ENCODE data around the gene PRSS38.

PRSS38 gene

DNA sequence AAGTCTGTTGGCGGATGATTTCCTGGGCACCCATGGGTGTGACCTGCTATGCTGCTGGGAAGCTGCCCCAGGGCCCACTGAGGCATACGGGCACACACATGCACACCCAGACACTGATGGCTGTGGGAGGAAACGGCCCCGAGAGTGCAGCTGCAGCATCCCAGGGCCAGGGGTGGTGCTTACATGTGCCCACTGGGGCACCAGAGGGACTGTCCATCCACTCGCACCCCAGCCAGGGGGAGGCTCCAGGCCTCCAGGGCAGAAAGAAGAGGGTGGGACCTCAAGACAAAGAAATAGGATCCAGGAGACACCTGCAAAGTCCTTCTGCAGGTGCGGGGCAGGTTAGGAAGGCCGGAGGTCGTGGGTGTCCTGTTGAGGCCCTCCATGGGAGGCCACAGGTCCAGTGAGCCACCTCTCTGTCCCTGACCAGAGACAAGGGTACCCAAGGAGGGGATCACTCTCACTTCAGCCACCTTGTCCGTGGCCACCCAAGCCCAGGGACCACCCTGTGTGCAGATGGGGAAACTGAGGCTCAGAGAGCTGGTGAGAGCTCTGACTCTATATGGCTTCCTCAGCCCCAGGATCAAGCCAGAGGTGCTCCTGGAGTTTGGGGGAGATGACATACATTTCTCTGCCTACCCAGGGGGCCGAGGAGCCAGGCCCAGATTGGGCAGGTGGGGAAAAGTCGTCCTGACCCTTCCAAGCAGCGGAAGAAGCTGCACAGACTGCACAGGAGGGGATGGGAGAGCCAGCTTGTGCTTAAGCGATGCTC lies 75.2 kb downstream of the PRSS38 start:
- H3K27ac Mint-ChIP-seq = no peak overlapping the region
- H3K36me3 Mint-ChIP-seq = no peaks in the 10 kb centered on the region

DNA sequence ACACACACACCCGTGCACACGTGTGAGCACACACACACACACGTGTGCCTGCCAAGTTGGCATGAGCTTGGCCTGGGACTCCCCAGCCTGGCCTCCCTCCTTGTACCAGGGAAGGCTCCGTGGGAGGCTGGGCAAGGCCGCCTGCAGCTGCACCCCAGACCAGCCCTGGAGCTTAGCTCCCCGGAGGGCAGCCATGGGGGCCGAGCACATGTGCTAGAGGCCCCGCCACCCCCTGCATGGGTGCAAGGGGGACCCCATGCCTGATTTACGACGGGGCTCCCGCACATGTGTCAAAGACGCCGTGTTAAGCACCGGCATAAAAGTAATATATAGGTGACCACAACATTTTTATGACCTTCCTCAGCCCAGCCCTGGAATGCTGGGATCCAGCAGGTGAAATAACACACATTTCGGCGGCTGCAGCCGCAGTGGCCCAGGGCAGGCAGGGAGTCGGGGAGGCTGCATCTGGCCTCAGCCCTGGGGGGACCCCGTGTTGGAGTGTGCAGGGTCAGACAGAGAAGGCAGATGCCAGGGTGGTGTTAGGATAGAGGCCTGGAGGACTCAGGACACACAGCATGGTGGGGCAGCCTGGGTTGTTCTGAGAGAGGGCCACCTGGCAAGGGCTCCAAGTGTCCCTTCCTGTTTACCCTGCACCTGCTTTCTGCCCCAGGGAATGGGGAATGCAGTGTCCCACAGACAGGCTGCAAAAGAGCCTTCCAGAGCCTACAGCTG lies 75.9 kb downstream of the PRSS38 start:
- Mint-ChIP-seq H3K27me3 (no peaks in the 10 kb centered on the region), H3K4me3 (no peak overlapping the region), H3K4me1 (peaks cover 4% of the 10 kb centered on the region), H3K27ac (no peak overlapping the region), H3K36me3 (no peaks in the 10 kb centered on the region), H3K9me3 (no peaks in the 10 kb centered on the region)

More for the DNA sequence above, 75.2 kb downstream of the PRSS38 start:
- Mint-ChIP-seq H3K9me3 (no peaks in the 10 kb centered on the region), H3K4me1 (peaks cover 7% of the 10 kb centered on the region), H3K4me3 (no peak overlapping the region), H3K27me3 (no peaks in the 10 kb centered on the region)

DNA sequence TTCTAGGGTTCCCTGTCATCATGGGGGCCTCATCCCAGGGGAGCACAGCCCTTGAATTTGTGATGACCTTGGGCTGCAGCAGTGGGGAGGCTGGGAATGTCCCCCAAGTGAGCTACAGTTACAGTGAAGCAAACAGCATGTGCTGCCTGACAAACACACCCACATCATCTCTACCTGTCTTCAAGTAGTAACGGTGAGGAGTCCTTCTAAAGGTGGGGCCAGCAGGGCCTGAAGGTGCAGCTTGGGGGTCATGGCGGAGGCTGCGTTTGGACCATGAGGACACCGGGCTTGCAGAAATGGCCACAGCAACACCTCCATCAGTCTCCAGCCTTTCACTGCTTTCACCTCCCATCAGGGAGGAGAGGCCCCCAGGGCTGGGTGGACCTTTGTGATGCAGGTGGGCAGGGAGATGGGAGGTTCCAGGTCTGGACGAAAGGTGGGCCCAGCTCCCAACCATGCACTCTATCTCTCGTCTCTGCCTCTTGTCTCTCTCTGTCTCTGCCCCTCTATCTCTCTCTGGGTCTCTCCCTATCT lies 76.5 kb downstream of the PRSS38 start:
- Mint-ChIP-seq H3K4me3 (no peak overlapping the region), H3K4me1 (peaks cover 4% of the 10 kb centered on the region), H3K27ac (no peak overlapping the region), H3K9me3 (no peaks in the 10 kb centered on the region), H3K27me3 (no peaks in the 10 kb centered on the region), H3K36me3 (no peaks in the 10 kb centered on the region)

DNA sequence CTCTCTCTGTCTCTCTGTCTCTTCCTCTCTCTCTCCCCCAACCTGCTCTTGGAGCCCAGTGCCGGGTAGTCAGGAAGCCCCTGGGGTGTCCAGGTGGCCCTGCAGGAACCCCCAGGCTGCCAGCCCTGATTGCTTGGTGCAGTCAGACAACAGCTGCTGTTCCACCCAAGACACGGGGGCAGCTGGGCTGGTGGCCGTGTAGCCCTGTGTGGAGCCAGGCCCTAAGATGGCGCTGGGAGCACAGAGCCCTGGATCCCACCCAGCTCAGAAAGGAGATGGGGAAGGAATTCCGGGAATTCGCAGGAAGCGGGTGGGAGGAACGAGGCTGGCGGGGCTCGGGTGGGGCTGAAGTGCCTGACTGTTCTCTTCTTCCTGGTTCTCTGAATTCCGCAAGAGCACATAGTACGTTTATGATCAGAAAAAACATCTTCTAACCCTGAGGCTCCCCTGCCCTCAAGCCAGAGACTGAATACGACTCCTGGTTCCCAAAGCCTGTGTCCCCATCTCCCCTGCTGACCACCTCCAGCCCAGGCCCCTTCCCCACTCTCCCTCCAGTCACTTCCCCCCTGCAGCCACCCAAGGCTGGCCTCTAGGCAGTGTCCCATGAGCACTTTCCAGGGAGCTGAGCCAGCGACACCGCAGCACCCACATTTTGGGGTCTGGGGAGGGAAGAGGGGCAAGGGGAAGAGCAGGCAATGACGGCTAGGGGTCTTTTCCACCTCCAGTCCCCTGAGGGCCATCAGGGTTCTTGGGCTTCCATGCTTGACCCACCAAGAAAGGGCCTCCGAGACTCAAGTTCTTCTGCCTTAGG lies 77.2 kb downstream of the PRSS38 start:
- no peaks in the 10 kb centered on the region for H3K9me3 Mint-ChIP-seq
- H3K27me3 Mint-ChIP-seq = no peaks in the 10 kb centered on the region
- no peaks in the 10 kb centered on the region for H3K36me3 Mint-ChIP-seq
- no peak overlapping the region for H3K27ac Mint-ChIP-seq
- peaks cover 3% of the 10 kb centered on the region for H3K4me1 Mint-ChIP-seq
- no peak overlapping the region for H3K4me3 Mint-ChIP-seq

DNA sequence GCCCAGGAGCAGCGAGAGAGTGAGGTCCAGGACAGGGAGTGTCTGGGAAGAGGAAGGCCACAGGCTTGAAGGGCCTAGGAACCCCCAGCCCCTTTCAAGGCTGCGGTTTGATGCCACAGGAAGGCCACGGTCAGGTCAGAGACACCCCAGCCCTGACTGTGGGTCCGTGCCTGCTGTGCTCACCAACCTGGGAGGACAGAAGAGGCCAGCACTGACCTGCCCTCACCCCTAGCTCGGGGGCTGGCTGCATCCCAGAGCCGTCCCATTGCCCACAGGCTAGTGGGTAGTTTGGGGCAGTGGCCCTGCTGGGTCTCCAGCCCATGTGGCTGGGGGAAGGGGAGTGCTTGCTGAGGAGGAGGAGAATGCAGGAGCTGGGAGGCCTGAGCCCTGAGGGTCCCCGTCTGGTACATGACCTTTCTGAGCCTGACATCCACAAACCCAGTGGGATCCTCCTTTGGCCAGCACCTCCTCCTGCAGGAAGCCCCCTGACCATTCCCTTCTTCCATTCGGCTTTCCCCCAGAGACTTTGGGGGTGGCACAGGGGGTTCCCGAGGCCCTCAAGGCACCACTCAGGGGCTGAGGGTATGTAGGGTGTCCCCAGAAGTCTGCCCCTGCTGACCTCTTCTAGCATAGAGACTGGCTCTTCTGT lies 77.9 kb downstream of the PRSS38 start:
- Mint-ChIP-seq H3K27ac (no peak overlapping the region), H3K36me3 (no peaks in the 10 kb centered on the region), H3K4me3 (no peak overlapping the region), H3K4me1 (no peaks in the 10 kb centered on the region), H3K9me3 (no peaks in the 10 kb centered on the region), H3K27me3 (no peaks in the 10 kb centered on the region)

DNA sequence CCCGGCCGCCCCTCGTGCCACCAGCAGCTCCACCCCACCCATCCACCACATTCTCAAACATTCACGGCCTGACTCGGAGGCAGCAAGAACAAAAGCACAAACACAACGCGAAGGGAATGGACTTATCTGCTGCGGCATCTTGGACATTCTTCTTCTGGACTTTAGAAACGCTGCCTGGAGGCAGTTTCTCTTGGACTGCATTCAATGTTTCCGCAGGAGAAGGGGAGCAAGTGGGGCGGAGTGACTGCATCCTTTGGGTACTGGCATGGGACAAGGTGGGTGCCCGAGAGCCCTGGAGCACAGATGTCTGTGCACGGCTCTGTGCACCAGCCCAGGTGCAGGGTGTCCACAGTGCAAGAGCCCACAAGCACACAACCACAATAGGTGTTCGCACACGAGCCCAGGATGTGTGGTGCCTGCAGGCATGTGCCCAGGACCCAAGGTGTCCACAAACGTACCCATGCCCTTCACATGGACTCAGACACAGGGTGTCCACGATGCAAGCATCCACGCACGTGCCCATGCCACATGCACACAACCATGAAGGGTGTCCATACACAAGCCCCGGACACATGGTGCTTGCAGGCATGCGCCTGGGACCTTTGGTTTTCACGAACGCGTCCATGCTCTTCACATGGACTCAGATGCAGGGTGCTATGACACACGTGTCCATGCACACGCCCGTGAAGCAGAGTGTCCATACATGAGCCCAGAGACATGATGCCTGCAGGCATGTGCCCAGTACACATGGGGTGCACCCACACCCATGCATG lies 78.7 kb downstream of the PRSS38 start:
- no peak overlapping the region for H3K4me3 Mint-ChIP-seq
- H3K27ac Mint-ChIP-seq = no peak overlapping the region
- no peaks in the 10 kb centered on the region for H3K4me1 Mint-ChIP-seq
- no peaks in the 10 kb centered on the region for H3K36me3 Mint-ChIP-seq
- no peaks in the 10 kb centered on the region for H3K9me3 Mint-ChIP-seq
- H3K27me3 Mint-ChIP-seq = no peaks in the 10 kb centered on the region

DNA sequence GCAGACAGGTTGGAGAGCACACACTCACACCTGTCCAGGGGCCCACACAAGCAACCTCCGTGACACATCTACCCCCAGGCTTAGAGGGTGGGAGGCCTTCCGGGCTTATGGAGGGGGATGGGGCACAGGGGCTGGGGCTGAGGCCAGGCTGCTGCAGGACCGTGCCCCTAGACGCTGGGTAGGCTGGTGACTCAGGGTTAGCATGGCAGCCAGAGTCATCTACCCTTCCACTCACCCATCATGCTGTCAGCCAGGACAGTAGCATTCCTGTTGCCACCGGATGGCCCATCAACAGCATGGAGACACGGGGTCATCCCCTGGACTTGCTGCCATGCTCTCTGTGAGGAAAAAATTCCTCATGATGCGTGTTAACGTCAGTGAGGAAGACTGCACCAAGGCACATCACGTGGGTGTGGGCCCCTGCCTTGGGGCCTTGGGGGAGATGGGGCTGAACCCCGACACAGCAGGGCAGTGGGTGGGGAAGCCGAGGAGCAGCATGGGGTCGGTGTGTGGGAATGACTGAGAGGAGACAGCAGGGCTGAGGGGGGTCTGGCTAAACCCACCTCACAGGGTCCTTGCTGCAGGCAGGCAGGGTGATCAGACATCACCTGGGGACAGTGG lies 79.5 kb downstream of the PRSS38 start:
- H3K36me3 Mint-ChIP-seq = no peaks in the 10 kb centered on the region
- H3K9me3 Mint-ChIP-seq = no peaks in the 10 kb centered on the region
- no peak overlapping the region for H3K4me3 Mint-ChIP-seq
- no peak overlapping the region for H3K27ac Mint-ChIP-seq
- H3K27me3 Mint-ChIP-seq = no peaks in the 10 kb centered on the region
- H3K4me1 Mint-ChIP-seq = no peaks in the 10 kb centered on the region

Data from activated naive CD4-positive, alpha-beta T cell treated with anti-CD3 and anti-CD28 coated beads, Interleukin-2, amount 50 U/mL, for 24 hours (primary cell).